Superior temporal gyrus (tissue), 1 donor: Measurements from ENCODE around the gene FAM156B.
"Not testable (repeated sequence)": the region's sequence is repeated elsewhere in the genome, so short reads cannot be mapped to it uniquely, and the experiment has no call there.

Source experiments
- DNase-seq: peaks from one replicate; pipeline ENCODE4 v3.0.0-alpha.2; 2016; ENCODE audit errors: extremely low spot score

FAM156B gene, protein sequence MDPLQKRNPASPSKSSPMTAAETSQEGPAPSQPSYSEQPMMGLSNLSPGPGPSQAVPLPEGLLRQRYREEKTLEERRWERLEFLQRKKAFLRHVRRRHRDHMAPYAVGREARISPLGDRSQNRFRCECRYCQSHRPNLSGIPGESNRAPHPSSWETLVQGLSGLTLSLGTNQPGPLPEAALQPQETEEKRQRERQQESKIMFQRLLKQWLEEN

DNA sequence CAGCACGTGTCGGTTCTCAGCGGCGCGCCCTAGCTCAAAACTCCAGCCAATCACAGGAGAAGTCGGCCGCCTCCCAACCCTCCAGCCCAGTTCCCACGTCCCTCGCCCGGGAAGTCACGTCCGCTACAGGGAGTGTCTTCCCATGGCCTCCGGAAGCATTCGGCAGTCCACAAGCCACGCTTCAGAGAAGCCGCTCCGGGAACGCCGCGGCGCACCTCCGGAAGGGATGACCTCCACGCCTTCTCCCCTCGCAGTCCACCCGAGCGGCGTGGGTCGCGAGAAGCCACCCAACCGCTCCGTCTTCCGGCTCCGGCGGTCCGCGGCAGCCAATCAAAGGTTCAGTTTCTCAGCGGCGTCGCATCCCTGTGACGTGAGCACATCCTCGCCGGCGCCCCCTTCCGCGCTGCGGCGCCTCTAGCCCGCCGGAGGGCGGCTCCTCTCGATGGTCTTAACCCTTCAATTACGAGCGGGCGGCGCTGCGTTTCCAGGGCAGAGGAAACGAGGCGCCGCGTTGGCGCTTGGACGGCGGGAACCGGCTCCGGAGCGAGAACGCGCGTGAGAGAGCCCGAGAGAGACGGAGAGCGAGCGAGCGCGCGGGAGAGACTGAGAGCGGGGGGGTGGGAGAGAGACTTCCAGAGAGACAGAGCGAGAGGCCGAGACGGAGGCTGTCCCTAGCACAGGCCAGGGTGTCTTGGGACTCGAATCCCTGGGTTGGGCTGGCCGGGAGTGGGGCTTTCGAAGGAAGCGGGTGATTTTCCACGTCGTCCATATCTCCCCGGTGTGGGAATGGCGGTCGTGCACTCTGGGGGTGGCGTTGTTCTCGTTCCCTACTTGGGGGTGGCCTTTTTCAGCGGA is at the start of gene FAM156B:
TSS of gene FAM156B (plus strand) at position 476 of the 855 bp plus-strand sequence. CDS start 9,896 bp downstream, outside the sequence.
- not testable (repeated sequence) for DNase-seq

DNA sequence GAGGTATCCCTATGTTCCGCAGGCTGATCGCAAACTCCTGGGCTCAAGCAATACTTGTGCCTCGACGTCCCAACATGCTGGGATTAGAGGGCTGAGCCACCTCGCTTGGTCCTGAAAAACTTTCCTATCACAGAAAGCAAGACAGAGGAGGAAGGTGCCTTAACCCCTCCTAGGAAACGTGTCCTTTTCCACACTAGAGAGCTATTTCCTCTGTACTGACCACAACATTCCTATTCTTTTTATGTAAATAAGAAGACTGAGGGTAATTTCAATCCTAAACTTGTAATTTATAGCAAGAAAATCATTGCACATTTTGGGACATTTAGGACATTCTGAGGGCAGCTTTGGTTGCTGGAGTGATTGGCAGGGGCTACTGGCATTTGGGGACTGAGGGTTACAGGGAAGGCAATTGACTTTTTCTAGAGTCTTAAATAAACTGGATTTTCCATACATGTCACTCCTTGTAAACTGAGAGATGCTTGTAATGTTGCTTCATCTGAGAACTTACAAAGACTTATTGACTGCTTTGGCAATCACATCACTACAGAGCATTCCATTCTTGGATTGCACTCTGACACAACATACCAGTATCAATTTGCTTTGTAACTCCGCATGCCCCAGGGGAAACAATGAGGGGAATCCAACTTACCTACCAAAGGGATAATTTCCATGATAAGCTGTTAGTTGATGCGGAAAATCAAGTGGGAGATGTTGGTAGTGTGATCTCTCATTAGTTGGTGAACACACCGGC is 44.8 kb upstream of the FAM156B start:
- no peak for DNase-seq

DNA sequence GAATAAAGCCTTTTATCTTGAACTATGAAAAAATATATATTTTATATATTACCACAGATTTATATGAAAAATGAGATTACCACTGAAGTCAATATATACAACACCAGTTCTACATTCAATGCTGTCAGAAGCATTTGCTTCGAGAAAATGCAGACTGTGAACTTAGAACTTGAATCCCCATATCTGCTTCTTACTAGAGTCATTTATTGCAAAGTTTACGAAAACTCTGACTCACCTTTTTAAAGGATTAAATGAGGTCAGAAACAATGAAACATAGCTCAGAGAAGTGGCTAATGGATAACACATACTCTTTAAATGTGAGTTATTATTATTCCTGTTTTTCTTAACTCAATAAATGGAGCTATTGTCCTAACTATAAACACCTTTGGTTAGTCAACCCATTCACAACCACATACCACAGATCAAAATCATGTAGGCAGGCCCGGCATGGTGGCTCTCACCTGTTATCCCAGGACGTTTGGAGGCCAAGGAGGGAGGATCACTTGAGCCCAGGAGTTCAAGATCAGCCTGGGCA is 40.1 kb upstream of the FAM156B start:
- not testable (repeated sequence) for DNase-seq

DNA sequence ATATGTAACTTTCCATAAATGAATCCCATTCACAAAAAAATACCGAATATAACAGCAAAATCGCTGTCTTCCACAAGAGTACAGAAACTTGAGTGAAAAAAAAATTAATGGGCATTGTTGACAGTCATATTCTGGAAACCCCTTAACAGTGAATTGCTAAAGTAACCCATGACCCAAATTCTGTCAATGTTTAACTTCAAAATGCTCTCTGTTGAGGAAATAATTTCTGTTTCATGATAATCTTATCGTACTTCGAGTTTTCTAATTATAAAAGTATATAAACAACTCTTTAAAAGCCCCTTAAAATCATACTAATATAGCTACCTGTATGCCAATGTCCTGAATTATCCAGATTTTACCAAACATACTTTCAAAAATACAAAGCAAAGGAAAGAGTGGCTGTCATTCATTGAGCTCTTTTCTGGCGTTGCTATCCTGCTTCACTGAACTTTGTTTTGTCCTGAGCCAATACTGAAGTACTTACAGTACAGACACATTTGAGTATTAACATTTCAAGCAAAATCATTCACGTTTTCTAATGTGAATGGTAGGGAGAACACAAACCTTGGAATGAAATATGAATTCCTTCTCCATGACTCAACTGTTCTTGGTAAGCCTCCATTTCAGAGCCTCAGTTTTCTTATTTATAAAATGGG is 31.7 kb upstream of the FAM156B start:
- DNase-seq = no peak

DNA sequence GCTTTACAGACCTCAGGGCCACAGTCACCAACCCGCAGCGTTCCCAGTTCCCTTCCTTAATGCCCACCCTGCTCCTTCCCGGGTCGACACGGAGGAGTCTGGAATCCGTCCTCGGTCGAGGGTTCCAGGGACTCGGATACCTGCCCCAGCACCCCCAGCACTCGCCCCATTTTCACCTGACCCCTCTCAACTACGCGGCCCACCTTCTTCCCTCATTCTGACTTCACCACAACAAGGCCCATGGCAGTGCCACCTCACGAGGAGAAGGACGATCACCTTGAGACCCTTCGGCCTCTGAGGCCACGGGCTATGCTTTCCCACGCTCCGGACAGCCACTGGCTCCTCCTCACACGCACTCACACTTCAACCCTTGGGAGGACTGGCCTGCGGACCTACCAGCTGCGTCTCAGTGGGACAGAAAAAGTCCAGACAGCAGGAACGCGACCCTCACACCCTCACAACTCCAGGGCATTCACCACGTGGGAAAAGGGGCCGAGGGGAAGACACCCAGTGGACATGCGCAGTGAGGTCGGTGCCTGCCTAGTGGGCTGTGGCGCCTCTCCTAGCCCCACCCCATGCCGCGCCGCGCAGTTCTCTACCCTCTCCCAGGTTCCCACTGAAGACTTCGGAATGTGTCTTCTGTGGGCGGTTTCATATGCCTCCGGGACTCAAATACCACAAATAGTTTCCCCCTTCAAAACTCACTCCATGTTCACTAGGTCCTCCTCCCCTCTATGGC is 29.4 kb upstream of the FAM156B start, which contains the start of gene XAGE3:
TSS of gene XAGE3 (minus strand) at position 474 of the 739 bp plus-strand sequence. CDS start 950 bp downstream, outside the sequence.
- no peak for DNase-seq

DNA sequence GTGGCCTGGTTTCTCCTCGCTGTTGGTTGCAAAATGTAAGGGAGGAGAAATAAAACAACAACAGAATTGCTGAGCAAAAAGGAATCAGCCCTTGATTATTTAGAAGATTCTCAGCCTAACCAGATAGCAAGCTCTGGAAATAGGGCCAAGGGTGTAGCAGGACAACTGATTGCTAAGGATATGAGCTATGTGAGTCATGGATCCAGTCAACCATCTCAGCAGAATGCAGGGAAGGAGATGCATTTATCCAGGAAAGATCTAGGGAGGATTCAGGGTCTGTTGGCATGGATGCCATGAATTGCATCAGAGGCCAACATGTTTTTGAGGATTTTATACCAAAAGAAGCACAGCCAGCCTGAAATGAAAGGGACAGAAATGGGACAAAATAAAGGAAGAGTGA is 27.1 kb upstream of the FAM156B start:
- DNase-seq = no peak

DNA sequence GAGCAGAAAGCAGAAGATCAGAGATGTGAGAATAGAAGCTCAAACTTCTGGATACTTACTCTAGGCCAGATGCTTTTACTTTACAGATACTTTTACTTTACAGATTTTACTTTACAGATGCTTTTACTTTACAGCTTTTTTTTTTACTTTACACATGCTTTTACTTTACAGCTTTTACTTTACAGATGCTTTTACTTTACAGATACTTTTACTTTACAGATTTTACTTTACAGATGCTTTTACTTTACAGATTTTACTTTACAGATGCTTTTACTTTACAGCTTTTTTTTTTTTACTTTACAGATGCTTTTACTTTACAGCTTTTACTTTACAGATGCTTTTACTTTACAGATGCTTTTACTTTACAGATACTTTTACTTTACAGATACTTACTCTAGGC is 23.3 kb upstream of the FAM156B start:
- DNase-seq = not testable (repeated sequence)

DNA sequence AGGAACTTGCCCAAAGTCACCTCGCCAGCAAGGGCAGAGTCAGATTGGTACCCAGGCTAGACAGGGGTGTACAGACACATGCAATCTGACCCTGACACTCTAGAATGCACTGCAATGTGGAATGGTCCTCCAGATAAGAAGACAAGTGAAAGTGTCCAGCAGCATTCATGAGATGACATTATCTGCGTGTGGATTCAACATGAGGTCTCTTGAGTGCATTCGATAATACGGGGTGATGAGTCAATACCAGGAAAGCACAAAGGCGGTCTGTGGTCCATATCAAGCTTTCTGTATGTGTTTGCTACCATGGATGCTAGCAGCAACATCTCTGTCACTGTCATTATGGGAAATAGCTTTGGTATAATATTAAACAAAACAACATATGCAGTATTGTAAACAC is 22.5 kb upstream of the FAM156B start:
- no peak for DNase-seq

DNA sequence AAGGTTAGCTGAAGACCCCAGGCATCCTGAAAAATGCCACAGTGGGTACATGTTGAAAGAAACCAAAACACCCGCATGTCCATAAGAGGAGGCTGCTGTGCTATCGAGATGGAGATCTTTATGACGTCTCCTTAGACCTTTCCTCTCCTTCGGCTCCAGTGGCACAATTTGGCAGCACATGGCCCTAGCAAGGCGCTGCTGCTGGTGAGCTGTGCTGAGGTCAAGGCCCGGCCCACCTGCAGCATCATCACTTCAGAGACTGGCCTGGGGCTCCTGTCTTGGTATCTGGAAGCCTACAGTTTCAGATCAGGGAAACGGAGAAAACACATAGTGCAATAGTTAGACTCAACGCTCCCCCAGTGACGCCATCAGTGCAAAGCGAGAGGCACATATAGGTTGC is 21.7 kb upstream of the FAM156B start:
- not testable (repeated sequence) for DNase-seq

DNA sequence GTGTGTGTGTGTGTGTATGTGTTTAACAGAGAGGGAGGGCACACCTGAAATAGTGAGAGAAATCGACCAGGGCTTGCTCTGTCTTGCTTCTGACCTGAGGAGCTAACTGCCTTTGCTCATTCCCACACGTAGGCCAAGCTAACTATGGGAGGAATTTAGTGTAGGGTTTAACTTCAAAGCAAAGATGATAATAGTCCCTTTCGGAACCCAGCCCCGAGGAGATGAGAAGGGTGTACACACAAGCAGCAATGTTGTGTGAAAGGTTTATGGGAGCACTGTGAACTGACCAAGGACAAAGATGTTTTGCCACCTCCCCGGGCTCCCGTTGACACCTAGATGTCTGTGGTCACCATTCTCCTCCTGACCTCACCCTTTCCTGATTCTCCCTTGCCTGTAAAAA is 20.7 kb upstream of the FAM156B start:
- DNase-seq = not testable (repeated sequence)

DNA sequence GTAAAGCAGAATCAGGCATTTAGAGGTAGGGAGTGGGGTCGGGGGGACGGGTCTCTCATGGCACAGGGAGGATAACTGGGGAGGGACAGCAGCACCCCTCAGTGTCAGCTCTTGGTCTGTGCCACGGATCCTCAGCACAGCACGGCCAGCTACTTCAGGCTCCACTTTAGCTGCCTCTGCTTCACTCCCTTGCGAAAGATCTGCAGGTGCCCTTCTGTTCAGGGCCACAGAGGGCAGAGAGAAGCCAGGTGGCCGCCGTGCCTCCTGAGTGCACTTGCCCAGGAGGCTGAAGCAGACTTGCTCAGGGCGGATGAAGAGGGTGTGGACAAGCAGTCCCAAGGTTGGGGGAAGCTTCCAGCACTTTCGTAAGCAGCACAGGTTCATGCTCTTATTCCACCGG is 9.7 kb upstream of the FAM156B start:
- not testable (repeated sequence) for DNase-seq

DNA sequence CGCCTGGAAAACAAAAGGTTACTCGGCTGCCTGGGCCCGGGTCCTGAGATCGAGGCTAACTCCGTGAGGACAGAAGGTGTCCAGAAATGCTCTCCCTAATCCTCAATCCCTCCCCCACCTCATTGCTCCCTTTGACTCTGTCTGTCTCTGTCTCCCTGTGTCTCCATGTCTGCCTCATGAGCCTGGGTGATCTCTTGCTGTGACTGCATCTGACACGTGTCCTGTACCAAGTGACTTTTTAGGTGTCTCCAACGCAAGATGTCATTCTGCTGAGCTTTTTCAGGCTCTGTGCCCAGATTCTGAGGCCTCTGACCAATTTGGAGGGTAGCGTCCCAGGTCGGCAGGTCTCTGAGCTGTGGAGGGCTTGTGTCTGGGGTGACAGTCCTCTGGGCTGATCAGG is 9.0 kb upstream of the FAM156B start:
- DNase-seq = not testable (repeated sequence)

DNA sequence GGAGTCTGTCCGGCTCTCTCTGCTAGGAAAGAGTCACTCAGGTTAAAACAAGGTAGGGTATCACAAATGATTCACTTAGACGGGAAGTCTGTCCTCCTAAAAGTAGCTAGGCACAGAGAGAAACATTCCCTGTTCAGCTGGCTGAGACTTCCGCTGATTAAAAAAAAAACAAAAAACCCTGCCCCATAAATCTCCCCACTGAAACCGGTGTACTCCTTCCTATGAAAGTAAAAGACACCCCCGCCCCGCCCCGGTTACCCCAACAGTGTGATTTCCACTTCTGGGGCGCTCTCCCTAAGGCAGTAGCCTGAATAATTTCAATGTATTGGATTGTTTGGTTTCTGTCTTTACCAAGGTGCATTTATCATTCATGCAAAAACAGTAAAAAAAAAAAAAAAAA is 692 bp upstream of the FAM156B start:
- DNase-seq = not testable (repeated sequence)

DNA sequence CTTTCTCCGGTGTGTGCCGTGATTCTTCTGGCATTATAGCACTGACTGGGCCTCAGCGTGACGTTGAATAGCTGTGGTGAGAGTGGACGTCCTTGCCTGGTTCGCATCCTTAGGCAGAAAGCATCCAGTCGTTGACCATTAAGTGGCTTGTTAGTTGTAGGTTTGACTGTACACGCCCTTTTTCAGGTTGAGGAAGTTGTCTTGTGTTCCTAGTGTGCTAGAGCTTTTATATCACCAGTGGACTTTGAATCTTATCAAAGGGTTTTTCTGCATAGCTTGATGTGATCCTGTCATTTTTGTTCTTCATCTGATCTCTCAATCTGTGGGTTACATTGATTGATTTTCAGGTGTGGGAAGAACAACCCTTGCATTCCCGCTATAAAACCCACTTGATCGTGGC is 8.4 kb downstream of the FAM156B start:
- not testable (repeated sequence) for DNase-seq

DNA sequence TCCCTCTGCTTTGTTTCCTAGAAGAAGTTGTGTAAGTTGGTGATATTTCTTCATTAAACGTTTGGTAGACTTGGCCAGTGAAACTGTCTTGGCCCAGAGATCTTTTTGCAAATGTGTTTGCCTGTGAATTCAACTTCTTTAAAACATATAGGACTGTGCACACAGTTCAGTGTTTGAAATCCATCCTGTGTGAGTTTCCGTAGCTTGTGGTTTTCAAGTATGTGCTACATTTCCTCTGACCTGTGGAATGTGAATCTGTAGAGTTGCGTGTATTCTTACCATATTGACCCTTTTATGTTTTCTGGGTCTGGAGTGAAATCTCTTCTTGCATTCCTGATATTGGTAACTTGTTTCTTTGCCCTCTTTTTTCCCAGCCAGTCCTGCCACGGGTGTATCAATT is 8.9 kb downstream of the FAM156B start:
- not testable (repeated sequence) for DNase-seq

DNA sequence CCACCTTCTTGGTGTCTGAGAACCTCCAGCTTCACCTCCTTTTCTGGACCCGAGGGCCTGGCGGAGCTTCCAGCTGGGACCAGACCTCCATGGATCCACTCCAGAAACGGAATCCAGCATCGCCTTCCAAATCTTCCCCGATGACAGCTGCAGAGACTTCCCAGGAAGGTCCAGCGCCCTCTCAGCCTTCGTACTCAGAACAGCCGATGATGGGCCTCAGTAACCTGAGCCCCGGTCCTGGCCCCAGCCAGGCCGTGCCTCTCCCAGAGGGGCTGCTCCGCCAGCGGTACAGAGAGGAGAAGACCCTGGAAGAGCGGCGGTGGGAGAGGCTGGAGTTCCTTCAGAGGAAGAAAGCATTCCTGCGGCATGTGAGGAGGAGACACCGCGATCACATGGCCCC is 10.0 kb downstream of the FAM156B start:
- DNase-seq = not testable (repeated sequence)

DNA sequence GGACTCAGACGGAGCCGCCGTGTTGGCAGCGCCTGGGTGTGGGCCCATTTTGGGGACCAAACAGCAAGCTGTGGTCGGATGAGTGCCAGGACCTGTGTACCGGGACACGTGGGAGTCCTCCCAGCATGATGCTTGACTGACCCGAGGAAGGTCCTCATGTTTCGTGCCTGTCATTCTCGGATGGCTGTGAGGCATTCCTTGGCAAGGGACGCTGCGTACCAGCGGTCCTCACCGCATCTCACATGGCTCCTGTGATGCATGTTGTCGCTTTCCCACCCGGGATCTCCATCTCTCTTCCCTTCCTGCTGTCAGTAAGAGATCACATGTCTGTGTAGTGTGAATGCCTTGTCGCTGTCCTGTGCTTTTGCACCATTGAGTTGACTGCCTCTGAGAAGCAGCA is 10.8 kb downstream of the FAM156B start:
- not testable (repeated sequence) for DNase-seq

DNA sequence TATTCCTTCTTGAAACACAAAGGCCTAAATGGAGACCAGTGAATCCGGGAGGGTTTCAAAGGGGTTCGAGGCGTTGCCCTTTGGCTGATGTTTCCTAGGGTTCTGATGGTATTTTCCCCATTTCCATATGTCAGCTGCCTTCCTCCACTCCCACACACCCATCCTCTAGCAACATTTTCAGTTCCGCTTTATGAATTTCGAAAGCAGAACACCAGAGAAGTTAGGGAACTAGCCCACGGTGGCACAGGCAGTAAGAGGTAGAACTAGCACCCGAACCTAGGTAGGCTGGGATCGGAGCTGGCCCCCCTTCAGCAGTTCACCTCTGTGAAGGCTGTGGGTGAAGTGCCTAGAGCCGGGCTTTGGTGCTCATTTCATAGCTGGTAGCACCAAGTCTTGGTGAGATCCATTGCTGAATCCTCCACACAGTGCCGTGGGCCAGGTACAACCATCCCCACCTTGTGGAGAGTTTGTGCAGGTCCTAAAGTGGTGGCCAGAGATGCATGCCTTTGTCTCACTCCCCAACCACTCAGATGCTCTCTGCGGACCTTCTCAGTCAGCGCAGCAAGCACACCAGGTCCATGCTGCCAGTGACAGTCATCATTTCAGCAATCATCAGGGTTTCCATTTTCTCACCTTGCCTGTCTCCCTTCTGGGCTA is 12.3 kb downstream of the FAM156B start:
- not testable (repeated sequence) for DNase-seq

DNA sequence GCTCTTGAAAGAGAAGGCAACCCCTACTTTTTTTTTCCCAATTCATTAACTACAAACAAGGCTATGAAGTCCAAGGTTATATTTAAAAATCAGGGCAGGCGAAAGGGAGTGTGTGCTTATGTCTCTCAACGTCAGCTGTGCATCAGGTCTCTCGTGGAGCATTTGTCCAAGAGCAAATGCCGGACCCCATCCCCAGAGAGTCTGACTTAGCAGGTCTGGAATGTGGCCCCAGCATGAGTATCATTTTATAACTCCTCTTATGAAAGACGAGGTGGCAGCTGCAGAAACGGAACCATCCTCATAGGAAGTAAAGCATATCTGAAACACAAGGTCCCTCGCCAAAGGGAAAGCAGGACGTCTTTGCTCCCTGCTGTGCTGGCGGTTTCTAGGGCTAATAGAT is 16.6 kb downstream of the FAM156B start:
- DNase-seq = not testable (repeated sequence)

DNA sequence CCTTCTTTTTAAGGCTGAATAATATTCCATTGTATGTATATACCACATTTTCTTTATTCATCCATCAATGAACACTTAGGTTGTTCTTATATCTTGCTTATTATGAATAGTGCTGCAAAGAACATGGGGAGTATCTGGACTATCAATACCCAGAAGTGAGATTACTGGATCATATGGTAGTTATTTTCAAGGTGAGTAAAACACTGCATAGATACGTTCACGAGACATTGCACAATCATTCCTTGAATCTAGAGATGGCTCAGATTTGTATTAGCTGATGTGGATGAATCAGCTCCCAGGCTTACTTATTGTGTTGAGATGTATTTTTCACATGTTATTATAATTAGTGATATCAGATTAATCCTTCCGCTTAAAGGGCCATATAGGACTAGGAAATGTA is 17.6 kb downstream of the FAM156B start:
- not testable (repeated sequence) for DNase-seq
